ENCODE measurements around the gene PRR33.
"Not testable (repeated sequence)": the region's sequence is repeated elsewhere in the genome, so short reads cannot be mapped to it uniquely, and the experiment has no call there.

PRR33 gene

GRCh38 chr11:1874441-1875092, 17.1 kb downstream of the PRR33 start:
- DNase-seq: not testable (repeated sequence)

- DNase-seq: not testable (repeated sequence)
Measured at GRCh38 chr11:1873813-1874150, 17.9 kb downstream of the PRR33 start.

- DNase-seq: no peak
Measured at GRCh38 chr11:1873048-1873812, 18.5 kb downstream of the PRR33 start.

GRCh38 chr11:1872267-1872985, 19.3 kb downstream of the PRR33 start:
- no peak for DNase-seq

GRCh38 chr11:1871531-1871930, 20.2 kb downstream of the PRR33 start:
- no peak for DNase-seq

- no peak for DNase-seq
Measured at GRCh38 chr11:1870721-1871466, 20.8 kb downstream of the PRR33 start.

GRCh38 chr11:1870326-1870696, 21.4 kb downstream of the PRR33 start:
- no peak for DNase-seq

GRCh38 chr11:1869427-1870325, 22.0 kb downstream of the PRR33 start:
- no peak for DNase-seq

GRCh38 chr11:1868636-1869291, 22.9 kb downstream of the PRR33 start:
- no peak for DNase-seq

GRCh38 chr11:1868056-1868635, 23.5 kb downstream of the PRR33 start:
- no peak for DNase-seq

DNA sequence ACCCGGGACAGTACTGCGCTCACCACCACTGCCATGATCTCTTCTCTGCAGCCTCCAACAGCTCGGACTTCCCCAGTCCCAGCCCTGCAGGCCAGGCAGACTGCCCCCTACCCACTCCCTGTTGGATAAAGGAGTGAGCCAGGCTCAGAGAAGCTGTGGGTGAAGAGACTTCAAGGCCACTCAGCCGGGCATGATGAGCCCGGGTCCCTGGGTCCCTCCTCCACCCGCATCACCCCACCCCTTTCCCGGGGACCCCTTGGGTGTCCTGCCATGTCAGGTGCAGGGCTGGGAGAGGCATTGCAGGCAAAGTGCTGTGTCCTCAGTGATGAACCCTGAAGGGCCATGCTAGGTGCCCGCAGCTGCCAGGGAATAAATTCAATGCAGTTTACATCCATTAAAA, 24.3 kb downstream of the PRR33 start:
- no peak for DNase-seq

DNA sequence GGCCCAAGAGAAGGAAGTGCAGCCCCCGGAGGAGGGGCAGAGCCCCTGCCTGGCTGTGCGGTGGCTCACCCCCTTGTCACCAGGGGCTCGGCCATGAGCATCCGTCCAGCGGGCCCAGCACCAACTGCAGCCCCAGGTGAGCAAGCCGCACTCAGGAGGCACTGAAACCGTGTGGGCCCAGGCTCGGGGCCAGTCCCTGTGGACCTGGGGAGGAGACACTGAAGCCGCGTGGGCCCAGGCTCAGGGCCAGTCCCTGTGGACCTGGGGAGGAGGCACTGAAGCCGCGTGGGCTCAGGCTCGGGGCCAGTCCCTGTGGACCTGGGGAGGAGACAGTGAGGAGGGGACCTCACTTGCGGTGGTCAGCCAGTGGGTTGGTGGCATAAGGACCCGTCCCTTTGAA, 24.9 kb downstream of the PRR33 start:
- DNase-seq: no peak

DNA sequence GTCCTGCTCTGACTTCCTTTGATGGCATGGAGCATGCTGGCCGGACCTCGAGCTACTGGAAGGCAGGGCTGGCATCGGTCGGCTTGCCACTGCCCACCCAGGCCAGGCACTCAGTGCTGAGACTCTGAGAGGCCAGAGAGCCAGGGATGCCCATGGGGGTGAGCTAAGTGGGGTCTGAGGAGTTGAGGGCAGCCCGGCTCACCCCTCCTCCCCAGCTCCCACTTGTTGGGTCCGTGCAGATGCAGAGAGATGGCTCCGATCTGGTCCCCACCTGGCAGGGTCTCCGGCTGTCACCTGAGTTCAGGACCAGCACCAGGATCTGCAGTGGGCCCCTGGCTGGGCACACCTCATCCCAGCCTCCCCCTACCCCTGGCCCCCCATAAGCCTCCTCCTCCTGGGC, 25.5 kb downstream of the PRR33 start:
- DNase-seq: no peak

DNA sequence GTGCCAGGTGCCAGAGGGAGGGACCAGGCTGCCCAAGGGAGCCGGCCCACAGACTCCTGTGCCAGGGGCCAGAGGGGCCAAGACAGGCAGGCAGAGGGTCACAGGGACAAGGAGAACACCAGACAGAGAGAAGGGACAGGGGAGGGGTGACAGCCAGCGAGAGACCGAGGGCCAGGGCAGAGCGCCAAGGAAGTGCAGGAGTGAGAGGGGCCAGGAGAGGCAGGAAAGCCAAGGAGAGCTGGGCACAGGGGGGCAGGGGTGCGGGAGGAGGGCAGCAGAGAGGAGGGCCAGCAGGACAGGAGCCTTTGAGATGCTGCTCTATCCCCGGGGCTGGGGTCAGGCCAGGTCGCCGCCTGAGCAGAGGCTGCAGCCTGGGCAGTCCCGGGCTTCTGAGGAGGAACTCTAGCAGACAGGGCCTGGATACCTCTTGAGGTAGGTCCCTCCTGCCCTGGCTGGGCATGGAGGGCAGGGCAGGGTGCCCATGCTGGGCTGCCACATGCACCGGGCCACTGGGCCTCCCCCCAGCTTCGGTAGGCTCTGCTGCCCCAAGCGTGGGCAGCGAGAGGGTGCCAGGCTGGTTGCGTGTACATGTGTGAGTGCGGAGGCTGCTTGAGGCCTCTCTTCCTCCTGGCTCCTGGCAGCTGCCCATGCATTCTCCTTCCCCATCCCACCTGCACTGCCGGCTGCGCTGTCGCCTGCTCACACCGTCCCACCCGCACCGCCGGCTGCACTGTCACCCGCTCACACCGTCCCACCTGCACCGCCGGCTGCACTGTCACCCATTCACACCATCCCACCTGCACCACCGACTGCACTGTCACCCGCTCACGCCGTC, 26.6 kb downstream of the PRR33 start:
- no peak for DNase-seq

- no peak for DNase-seq
Measured at GRCh38 chr11:1864231-1864630, 27.5 kb downstream of the PRR33 start.

DNA sequence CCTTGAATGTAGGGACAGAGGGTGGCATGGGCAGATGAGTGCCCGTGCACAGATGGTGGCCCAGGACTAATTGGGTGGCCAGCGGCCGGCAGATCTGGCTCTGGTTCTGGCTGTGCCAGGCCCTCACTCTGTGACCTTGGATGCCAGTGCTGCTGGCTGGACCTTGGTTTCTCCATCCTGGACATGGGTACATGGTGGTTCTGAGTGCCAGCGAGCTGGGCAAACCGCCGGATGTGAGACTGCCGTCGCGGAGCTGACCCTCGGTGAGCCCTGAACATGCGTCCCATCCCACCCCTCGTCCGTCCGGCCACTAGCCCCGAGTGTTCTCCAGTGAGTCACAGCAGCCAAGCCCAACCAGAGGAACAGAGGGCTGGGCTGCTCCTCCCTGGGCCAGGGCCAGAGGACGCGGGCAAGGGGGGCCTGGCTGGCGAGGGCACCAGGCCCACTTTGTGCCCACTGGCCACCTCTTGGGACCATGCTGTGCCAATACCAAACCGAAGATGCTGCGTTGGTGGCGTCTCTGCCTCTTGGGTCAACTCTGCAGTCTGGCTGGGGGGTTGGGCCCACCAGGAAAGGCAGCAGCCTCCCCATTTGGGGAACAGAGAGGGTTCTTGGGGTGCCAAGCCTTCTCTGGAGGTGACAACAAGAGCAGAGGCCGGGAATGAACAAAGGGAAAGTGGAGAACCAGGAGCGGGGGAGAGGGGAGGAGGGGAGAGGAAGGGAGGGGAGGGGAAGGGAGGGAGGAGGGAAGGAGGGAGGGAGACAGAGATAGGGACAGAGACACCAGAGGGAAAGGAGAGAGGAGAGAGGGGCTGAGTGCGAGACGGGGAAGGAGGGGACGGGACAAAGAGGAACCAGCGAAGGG, 28.1 kb downstream of the PRR33 start:
- no peak for DNase-seq

DNA sequence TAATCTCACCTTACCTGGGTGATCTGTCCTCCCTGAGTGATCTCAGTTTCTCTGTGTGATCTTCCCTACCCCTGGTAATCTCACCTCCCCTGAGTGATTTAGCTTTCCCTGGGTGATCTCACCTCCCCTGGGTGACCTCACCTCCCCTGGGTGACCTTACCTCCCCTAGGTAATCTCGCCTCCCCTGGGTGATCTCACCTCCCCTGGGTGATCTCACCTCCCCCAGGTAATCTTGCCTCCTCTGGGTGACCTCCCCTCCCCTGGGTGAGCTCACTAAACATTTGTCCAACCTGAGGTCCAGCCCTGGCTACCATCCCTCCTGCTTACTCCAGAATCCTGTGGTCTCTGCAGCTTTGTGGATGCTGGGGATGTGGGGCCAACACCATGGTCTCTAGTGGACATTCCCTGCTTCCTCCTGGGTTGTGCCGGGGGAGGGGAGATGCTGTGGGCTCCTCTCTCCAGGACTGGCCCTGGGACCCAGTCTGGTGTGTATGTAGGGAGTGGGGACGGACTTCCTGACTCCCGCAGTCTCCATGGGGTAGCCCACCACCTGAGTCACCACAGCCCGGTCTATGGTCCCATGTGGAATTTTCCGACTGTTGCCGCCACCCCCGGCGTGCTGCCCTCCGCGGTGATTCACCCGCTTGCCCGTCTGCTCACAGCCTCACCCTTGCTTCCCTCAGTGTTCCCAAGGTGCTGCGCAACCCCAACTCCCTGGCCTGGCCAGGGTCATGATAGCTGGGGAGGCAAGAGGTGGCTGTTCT, 28.9 kb downstream of the PRR33 start:
- DNase-seq: no peak

All from stimulated activated CD4-positive, alpha-beta T cell treated with anti-CD3 and anti-CD28 coated beads, Interleukin-12 subunit alpha, Interleukin-12 subunit beta, amount 100 ng/mL, for 4 hours (primary cell).